OCI-LY7 (cell line): ENCODE measurements around the gene TGFBR1. TPM values are rescaled to one million over a fixed set of nuclear protein-coding genes. Genes with fewer than 3 reads are reported as not detected.

Source experiments
- BruUV-seq: library from RNA; stranded (reverse); fragments of 400-500 nt; replicated peaks from 2 replicates; lab custom pipeline; 2021; lab: Mats Ljungman, UMichigan
- CTCF ChIA-PET: fragments of 300-600 bp; sonication (Branson Sonifier 250); formaldehyde crosslinking; loops from one replicate; lab custom pipeline; 2022; ENCODE audit warnings: antibody characterized with exemption; ENCODE audit not compliant: unreplicated experiment; lab: Charles Lee
- POLR2A ChIA-PET: fragments of 300-600 bp; sonication (Branson Sonifier 250); formaldehyde crosslinking; loops from one replicate; lab custom pipeline; 2022; ENCODE audit warnings: antibody characterized with exemption; lab: Charles Lee
- DNase-seq: peaks from one replicate; pipeline ENCODE4 v3.0.0-alpha.2; 2015; ENCODE audit warnings: low spot score
- H2AFZ ChIP-seq: fragments of 200-600 bp; sonication (generic), shearing (Covaris generic); 2 replicates; pipeline ENCODE4 v1.6.1; 2014; ENCODE audit warnings: mild to moderate bottlenecking, antibody characterized with exemption, low read length, moderate library complexity
- H3K27ac ChIP-seq: fragments of 200-600 bp; sonication (generic); 2 replicates; pipeline ENCODE4 v1.5.1; 2014; ENCODE audit warnings: mixed run types, low read depth, mild to moderate bottlenecking, moderate library complexity, low read length, inconsistent platforms; ENCODE audit not compliant: poor library complexity, severe bottlenecking
- H3K36me3 ChIP-seq: fragments of 200-600 bp; sonication (generic); 2 replicates; pipeline ENCODE4 v1.6.1; 2014; ENCODE audit warnings: mild to moderate bottlenecking, antibody characterized with exemption, low read length, moderate library complexity, mixed read lengths; ENCODE audit not compliant: insufficient read depth
- H3K4me1 ChIP-seq: fragments of 200-600 bp; sonication (generic); 2 replicates; pipeline ENCODE4 v1.5.1; 2014; ENCODE audit warnings: mild to moderate bottlenecking, low read length; ENCODE audit not compliant: insufficient read depth, poor library complexity, severe bottlenecking
- H3K4me2 ChIP-seq: fragments of 200-600 bp; sonication (generic); 2 replicates; pipeline ENCODE4 v1.6.1; 2014; ENCODE audit warnings: mild to moderate bottlenecking, low read length
- H3K4me3 ChIP-seq: fragments of 200-600 bp; sonication (generic); 2 replicates; pipeline ENCODE4 v1.5.1; 2014; ENCODE audit warnings: mild to moderate bottlenecking, low read depth, low read length; ENCODE audit not compliant: poor library complexity, severe bottlenecking
- H3K79me2 ChIP-seq: fragments of 200-600 bp; sonication (generic); 2 replicates; pipeline ENCODE4 v1.6.1; 2016; ENCODE audit warnings: low read depth, mild to moderate bottlenecking, low read length, moderate library complexity, mixed read lengths; ENCODE audit not compliant: insufficient read depth
- H3K9me2 ChIP-seq: fragments of 200-600 bp; sonication (generic); 2 replicates; pipeline ENCODE4 v1.6.1; 2016; ENCODE audit warnings: mild to moderate bottlenecking, low read length, mixed read lengths; ENCODE audit not compliant: insufficient read depth
- H3K9me3 ChIP-seq: fragments of 200-600 bp; sonication (generic); 2 replicates; pipeline ENCODE4 v1.6.1; 2014; ENCODE audit warnings: mild to moderate bottlenecking, mixed run types, low read length, mixed read lengths
- H4K20me1 ChIP-seq: fragments of 200-600 bp; sonication (generic); 2 replicates; pipeline ENCODE4 v1.6.1; 2014; ENCODE audit warnings: mild to moderate bottlenecking, antibody characterized with exemption, low read length, moderate library complexity, mixed read lengths; ENCODE audit not compliant: insufficient read depth
- CTCF ChIP-seq: fragments of 200-600 bp; sonication (generic); conservative IDR thresholded peaks from 2 replicates; pipeline ENCODE4 v1.5.1; 2014; ENCODE audit warnings: mild to moderate bottlenecking, antibody characterized with exemption, low read length, moderate library complexity, mixed read lengths
- EZH2phosphoT487 ChIP-seq: fragments of 200-600 bp; sonication (generic); IDR thresholded peaks from 2 replicates; pipeline ENCODE4 v1.6.1; 2018; ENCODE audit warnings: low read depth, borderline replicate concordance, mild to moderate bottlenecking, mixed run types, antibody characterized with exemption, low read length, moderate library complexity, mixed read lengths
- intact Hi-C: fragments of 100-400 bp; cut with micrococcal nuclease; formaldehyde crosslinking; loops from one replicate; pipeline ENCODE4 v1.10.0; 2022; ENCODE audit not compliant: unreplicated experiment
- total RNA-seq, 2 experiments: library from RNA; depleted of rRNA in 1 of 2; stranded (reverse); fragments of >200 nt in 1 of 2; shearing (Covaris generic) in 1 of 2; gene quantifications; 2 replicates each; pipeline ENCODE4 v1.2.3, GENCODE V29; 2014 to 2022

The TGFBR1 gene
- total RNA-seq, 2 experiments from 2014 or later, result 13.6 to 36.7 TPM

- no TSS peak for BruUV-seq
- CTCF ChIA-PET, result no interaction called here
- peaks cover 66% of the 10 kb centered on the region for H3K4me1 ChIP-seq
These were observed 22.6 kb downstream of the TGFBR1 start for GRCh38 chr9:99127356-99128132.

DNA sequence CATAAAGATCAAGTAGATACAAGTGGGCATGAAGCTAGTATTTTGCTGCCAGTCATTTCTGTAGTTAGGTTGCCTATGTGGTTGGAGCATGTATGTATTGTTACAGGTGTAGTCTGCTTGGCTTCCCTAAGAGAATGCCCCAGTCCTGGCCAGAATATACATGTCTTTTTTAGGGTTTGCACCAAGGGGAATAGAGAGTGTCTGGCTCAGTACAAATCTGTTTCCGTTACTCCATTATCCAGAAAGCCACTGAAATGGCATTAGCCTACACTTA is 23.2 kb downstream of the TGFBR1 start:
- Histone ChIP-seq H2AFZ (no peak overlapping the region), H3K9me3 (0 out of 2 replicates have a peak, but pooled peaks cover 17% of the 10 kb centered on the region), H3K4me2 (no peak overlapping the region), H3K9me2 (no peaks in the 10 kb centered on the region), H3K79me2 (peaks cover 63% of the 10 kb centered on the region; the same call in 1 of the 2 replicates), H3K27ac (no peak overlapping the region), H3K4me3 (no peak overlapping the region), H4K20me1 (no peaks in the 10 kb centered on the region), H3K36me3 (peaks cover 58% of the 10 kb centered on the region), H3K4me1 (peaks cover 61% of the 10 kb centered on the region)
- POLR2A ChIA-PET, result no interaction called here
- CTCF ChIA-PET, result no interaction called here
- no peak for DNase-seq
- TF ChIP-seq CTCF (no peak), EZH2phosphoT487 (no peak)
- intact Hi-C loops, result no loop called here
- no TSS peak for BruUV-seq

More at GRCh38 chr9:99127356-99128132, 22.6 kb downstream of the TGFBR1 start:
- TF ChIP-seq CTCF (no peak), EZH2phosphoT487 (no peak)
- no peak for DNase-seq
- Histone ChIP-seq H2AFZ (no peak overlapping the region), H3K9me3 (0 out of 2 replicates have a peak, but pooled peaks cover 17% of the 10 kb centered on the region), H3K79me2 (peaks cover 69% of the 10 kb centered on the region; the same call in 1 of the 2 replicates), H3K4me2 (no peak overlapping the region), H4K20me1 (no peaks in the 10 kb centered on the region), H3K9me2 (no peaks in the 10 kb centered on the region), H3K4me3 (no peak overlapping the region), H3K27ac (no peak overlapping the region), H3K36me3 (peaks cover 54% of the 10 kb centered on the region)
- POLR2A ChIA-PET, result interaction anchor here (0.9 to 1.9 kb wide), 2 partner anchors 9 to 22 kb away, joined by 5 to 7 read pairs; partner anchors contain the start of gene TGFBR1
- intact Hi-C loops, result no loop called here

- no TSS peak for BruUV-seq
- Histone ChIP-seq H3K27ac (peak overlapping the region; percentile 56), H3K79me2 (peaks cover 53% of the 10 kb centered on the region; the same call in 1 of the 2 replicates), H3K4me3 (no peak overlapping the region), H3K36me3 (peaks cover 63% of the 10 kb centered on the region), H3K4me2 (peak overlapping the region; percentile 37; the same call in 1 of the 2 replicates), H4K20me1 (no peaks in the 10 kb centered on the region), H3K9me2 (no peaks in the 10 kb centered on the region), H3K9me3 (0 out of 2 replicates have a peak, but pooled peaks cover 17% of the 10 kb centered on the region), H2AFZ (no peak overlapping the region), H3K4me1 (peaks cover 52% of the 10 kb centered on the region)
- POLR2A ChIA-PET, result interaction anchor here (0.9 to 1.8 kb wide), 4 partner anchors 9 to 25 kb away, joined by 3 to 7 read pairs (median 4); partner anchors contain the start of gene TGFBR1
- DNase-seq, result no peak
- intact Hi-C loops, result no loop called here
- TF ChIP-seq CTCF (no peak), EZH2phosphoT487 (no peak)
- CTCF ChIA-PET, result no interaction called here
These were observed 24.2 kb downstream of the TGFBR1 start for GRCh38 chr9:99129091-99129490.
